DND-41 (cell line): ENCODE measurements around the gene EPB41.
"Not testable (repeated sequence)": the region's sequence is repeated elsewhere in the genome, so short reads cannot be mapped to it uniquely, and the experiment has no call there.

ENCODE experiments used
- EZH2 ChIP-seq: IDR thresholded peaks from 3 replicates; pipeline ENCODE4 v1.6.1; 2012; ENCODE audit warnings: borderline replicate concordance, low read depth, mild to moderate bottlenecking, moderate library complexity, low read length, inconsistent platforms; ENCODE audit not compliant: severe bottlenecking
- TF ChIP-seq, protein P1 (sequence below): IDR thresholded peaks from 2 replicates; pipeline ENCODE4 v1.5.1; 2012; ENCODE audit warnings: borderline replicate concordance, low read length, moderate library complexity, mild to moderate bottlenecking; ENCODE audit not compliant: poor library complexity, severe bottlenecking; ENCODE audit errors: extremely low read depth

DNA sequence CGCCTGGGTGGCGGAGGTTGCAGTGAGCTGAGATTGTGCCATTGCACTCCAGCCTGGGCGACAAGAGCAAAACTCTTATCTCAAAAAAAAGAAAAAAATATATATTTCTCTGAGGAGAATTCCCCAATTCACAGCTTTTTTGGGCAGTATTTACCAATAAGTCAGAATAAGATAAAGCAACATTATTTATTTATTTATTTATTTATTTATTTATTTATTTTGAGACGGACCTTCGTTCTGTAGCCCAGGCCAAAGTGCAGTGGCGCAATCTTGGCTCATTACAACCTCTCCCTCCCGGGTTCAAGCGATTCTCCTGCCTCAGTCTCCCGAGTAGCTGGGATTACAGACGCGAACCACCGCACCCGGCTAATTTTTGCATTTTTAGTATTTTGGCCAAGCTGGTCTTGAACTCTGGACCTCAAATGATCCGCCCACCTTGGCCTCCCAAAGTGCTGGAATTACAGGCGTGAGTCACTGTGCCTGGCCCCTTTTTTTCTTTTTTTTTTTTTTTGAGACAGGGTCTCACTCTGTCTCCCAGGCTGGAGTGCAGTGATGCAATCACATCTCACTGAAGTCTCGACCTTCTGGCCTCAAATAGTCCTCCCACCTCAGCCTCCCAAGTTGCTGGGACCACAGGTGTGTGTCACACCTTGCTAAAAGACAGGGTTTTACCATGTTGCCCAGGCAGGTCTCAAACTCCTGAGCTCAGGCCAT, 165.7 kb downstream of the EPB41 start:
- TF ChIP-seq, protein P1, sequence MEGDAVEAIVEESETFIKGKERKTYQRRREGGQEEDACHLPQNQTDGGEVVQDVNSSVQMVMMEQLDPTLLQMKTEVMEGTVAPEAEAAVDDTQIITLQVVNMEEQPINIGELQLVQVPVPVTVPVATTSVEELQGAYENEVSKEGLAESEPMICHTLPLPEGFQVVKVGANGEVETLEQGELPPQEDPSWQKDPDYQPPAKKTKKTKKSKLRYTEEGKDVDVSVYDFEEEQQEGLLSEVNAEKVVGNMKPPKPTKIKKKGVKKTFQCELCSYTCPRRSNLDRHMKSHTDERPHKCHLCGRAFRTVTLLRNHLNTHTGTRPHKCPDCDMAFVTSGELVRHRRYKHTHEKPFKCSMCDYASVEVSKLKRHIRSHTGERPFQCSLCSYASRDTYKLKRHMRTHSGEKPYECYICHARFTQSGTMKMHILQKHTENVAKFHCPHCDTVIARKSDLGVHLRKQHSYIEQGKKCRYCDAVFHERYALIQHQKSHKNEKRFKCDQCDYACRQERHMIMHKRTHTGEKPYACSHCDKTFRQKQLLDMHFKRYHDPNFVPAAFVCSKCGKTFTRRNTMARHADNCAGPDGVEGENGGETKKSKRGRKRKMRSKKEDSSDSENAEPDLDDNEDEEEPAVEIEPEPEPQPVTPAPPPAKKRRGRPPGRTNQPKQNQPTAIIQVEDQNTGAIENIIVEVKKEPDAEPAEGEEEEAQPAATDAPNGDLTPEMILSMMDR, result not testable (repeated sequence)
- TF ChIP-seq EZH2, result not testable (repeated sequence)
